Dermis lymphatic vessel endothelial cell (primary cell): ENCODE data around the gene NKX1-2. TPM values are rescaled to one million over a fixed set of nuclear protein-coding genes. Genes with fewer than 3 reads are reported as not detected.

Experiments
- total RNA-seq: library from RNA; depleted of rRNA; stranded (reverse); fragments of >200 nt; gene quantifications from 2 replicates; pipeline ENCODE4 v1.2.1, GENCODE V29; 2014

The NKX1-2 gene
- not detected in 2 replicates for total RNA-seq

DNA sequence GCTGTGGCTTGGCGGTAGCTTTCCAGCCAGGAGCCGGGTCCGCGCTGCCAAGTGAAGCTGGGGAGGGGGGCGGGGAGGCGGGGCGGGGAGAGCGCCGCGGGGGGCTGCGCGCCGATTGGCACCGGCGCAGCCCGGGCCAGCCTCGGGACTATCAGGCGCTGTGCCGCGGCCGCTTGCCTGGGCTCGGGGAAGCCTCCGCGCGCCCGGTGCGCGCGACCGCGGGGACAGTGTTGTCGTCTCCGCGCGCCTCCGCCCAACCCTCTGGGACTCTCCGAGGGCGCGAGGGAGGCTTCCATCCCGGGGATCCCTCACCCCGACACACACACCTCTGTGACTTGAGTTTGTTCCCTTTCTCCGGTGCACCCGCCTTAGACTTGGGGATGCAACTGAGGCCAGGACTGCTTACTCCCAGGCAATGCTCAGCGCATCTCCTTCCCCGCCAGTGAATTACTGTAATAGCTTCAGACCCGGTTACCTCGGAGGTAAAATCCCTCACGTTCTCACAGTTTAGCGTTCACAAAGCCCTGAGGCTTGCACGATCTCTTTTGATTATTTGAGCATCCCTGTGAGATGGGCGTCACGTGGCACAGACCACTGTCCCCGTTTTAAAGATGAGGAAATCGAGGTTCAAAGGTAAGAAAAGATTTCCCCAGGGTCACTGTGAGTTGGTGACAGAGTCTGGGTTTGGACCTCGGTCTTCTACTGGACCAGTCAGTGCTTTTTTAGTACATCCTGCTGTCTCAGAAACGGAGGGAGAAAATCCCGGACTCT, at the start of gene NKX1-2:
TSS of gene NKX1-2 (minus strand) at position 24 of the 771 bp plus-strand sequence. CDS start 92 bp downstream, outside the sequence.

GRCh38 chr10:124461642-124462347, 12.0 kb upstream of the NKX1-2 start, which contains the start of gene LHPP:
LHPP (plus strand) TSS chr10:124461823; CDS start chr10:124461863, 40 bp downstream.

DNA sequence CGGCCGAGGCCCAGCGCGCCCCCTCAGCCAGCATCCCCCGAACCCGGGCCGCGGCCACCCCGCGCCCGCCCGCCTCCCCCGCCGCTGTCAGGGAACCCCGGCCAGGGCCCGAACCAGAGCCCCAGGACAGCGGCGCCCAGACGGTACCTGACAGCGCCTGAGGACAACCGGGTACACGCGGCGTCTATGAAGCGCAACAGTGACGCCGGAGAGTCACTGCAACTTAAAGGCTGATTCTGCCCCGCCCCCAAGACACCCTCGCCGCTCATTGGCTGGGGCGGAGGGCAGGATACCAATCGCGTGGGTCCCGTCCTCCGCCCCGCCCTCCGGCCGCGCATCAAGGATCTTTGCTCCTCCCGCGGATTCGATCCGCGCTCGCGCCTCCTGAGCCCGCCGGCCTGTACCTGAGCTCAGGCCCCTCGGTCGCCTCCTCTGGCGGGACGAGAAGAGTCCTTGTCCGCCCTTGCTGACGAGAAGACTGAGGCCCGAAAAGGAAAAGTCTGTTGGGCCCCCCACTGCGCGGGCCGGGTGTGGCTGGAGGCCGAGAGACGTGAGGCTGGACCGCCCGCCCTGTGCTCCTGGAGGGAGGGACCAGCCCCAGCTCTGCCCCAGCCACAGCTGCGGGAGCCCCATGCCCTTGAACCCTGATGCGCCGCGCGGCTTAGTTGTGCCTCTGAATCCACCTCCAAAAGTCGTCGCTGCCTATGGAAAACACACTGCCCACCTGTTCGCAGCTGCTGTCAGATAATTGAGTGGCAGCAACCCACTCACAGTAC, 30.9 kb downstream of the NKX1-2 start, which contains the start of gene OAT:
TSS of gene OAT (minus strand) at position 198 of the 776 bp plus-strand sequence. CDS start 6,752 bp downstream, outside the sequence.

Other genes starting within 250 kb of the NKX1-2 start
- gene OAT, start 31.1 kb downstream of the NKX1-2 start, total RNA-seq: 143 and 159 TPM in 2 replicates
- 4.8 and 5.3 TPM in 2 replicates for gene LHPP, start 11.8 kb upstream of the NKX1-2 start, total RNA-seq